GM21576 (cell line): ENCODE results near the gene LENG9.
"Not testable (repeated sequence)": the region's sequence is repeated elsewhere in the genome, so short reads cannot be mapped to it uniquely, and the experiment has no call there.

Source experiments
- ATAC-seq: cut with Tn5 transposase; IDR thresholded peaks from one replicate; pipeline ENCODE4 v1.9.1; 2021; ENCODE audit warnings: mild to moderate bottlenecking, moderate library complexity; ENCODE audit not compliant: unreplicated experiment

Gene LENG9

DNA sequence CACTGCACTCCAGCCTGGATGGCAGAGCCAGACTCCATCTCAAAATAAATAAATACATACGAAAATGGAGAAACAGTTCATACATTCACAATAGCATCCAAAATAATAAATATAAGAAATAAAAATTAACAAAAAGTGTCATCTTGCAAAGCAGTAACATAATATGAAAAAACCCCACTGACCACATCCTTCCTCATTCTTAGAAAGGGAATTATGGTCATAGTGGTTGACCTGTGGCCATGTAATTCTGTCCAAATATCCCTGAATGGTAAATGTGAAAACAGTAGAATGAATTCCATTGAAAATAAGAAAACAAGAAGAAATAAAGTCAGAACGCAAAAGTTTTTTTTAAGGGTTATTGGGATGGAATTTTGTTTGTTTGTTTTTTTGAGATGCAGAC, 16.5 kb upstream of the LENG9 start:
- ATAC-seq = no peak

DNA sequence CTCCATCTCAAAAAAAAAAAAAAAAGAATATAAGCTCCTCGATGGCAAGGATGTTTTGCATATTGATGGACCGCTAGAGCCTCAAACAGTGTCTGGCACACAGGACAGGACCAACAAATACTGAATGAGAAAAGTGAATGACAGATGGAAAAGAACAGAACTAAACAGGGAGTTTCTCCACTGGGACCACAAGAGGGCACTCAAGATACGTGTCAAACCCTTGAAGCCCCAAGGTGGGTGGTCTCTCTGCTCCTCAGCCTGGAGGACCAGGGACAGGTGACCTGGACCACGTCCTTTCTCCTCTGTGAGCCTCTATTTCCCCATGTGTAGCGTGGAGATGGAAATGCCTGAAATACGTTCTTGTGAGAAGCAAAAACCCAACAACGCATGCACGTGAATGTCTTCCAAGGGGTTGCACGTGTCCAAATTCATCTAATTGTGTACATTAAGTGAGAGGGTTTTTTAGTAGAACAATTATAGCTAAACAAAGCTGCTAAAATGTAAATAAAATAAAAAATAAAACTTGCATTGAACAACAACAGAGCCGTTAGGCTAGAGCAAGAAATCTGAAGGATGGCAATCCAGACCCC, 15.2 kb upstream of the LENG9 start:
- no peak for ATAC-seq

DNA sequence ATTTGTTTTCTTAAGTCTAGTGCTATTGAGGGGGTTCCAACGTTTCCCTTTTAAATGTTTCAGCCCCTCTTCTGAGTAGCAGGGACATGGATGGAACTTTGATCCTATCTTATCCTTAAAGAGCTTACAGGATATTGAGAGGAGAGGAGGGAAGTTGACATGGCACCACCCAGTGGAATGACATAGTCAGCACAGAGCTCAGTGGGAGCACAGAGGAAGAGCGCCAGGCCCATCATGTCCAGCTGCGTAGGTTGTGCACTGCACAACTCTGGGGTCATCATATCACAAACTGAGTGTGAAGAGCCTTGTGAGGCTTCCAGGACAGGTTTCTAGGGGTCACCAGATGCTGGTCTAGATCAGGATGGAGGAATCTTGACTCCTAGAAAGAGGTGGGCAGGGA, 14.1 kb upstream of the LENG9 start:
- no peak for ATAC-seq

DNA sequence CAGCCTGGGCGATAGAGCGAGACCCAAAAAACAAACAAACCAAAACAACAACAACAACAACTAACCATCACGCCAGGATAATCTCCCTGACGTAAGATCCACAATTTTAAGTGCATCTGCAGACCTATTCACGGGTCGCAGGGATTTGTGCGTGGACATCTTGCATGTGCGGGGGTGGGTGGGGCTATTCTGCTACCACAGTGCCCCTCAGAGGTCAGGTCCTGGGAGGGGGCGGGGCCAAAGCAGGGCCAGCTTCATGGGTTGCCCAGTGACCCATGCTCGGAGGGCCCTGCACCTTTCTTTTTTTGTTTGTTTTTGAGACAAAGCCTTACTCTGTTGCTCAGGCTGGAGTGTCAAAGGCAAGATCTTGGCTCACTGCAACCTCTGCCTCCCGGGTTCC, 12.1 kb upstream of the LENG9 start:
- no peak for ATAC-seq

DNA sequence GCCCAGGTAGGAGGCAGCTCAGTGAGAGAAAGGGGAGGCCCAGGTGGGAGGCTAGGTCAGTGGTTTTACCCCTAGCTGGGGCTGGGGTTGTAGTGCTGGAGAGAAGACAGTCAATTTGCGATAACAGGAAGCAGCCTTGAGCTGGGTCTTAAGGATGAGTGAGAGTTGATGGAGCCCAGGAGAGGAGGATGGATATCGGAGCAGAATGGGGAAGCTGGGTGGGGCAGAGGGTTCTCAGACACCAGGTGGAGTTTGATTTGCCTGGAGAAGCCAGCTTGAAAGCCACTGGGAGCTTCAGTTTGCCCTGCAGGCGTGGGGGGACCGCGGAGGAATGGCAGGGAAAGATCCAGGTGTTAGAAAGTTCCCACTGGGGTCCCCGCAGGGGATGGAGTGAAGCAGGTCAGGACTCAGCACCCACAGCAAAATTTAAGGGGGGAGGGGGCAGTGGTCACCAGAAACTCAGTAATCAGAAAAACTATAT, 10.4 kb upstream of the LENG9 start:
- ATAC-seq = no peak

DNA sequence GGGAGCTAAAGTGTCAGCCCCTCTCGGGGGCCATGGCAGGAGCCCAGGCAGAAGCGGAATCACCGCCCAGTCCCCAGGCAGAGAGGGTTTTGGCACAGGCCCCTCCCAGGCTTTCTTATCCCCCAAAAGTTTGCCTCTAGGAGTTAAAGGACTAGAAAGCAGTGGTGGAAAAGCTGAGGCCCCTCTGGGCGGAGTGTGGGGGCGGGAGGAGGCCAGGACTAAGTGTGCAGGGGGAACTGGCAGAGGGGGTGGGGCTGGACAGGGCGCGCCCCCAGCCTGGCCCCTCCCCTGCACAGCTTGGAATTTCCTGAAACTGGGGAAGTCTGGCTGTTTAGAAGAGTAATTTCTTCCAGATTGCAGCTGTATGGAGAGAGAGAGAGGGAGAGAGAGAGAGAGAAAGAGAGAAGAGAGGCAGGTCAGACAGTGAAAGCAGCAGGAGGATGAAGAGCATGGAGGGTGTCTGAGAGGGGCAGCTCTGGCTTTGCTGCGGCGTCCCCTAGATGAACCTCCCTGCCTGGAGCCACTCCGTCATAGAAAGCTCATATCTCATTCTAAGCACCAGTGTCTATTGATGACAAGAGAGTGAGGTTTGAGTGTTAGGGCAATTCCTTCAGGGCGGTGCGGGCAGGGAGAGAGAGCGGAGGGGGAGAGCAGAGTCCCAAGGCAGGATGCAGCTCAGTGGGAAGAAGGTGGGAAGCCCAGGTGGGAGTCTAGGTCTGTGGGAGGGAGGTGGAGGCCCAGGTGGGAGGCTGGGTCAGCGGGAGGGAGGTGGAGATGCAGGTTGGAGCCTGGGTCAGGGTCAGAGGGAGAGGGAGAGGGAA, 9.7 kb upstream of the LENG9 start, which contains the start of gene CDC42EP5:
Gene CDC42EP5 (minus strand): TSS at position 226 of the 821 bp plus-strand sequence. CDS start 7,749 bp downstream, outside the sequence.
- no peak for ATAC-seq

DNA sequence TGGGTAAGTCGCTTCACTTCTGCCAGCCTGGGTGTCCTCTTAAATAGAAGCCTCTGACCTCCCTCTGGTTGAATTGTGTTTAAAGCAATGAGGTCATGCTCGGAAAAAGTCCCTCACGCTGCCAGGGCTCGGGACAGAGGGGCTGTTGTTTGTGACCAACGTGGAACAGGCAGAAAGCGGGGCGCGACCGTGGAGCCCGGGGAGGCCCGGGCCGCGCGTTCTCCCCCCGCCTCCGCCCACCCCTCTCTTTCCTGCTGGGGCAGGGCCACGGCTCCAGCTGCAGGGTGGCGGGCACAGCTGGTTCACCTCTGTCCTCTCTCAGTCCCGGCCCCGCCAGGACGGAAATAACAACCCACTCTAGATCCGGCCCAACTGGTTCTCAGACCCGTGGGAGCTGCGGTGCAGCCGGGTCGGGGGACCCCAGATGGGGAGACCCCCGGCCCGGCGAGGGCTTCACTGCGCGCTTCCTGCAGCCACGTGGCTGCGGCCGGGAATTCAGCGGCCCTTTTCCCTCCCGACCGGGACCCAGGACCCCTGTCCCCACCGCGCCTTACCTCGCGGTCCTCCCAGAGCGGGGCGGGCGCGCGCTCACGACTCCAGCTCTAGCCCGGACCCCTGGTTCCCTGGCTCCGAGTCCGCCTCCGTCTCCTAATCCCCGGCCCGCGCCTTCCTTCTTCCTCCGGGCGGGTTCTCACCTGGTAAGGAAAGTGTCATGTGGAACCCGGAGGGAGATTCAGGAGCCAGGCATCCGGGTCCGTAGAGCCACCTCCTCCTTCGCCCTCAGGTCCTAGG, 7.6 kb upstream of the LENG9 start:
- no peak for ATAC-seq

DNA sequence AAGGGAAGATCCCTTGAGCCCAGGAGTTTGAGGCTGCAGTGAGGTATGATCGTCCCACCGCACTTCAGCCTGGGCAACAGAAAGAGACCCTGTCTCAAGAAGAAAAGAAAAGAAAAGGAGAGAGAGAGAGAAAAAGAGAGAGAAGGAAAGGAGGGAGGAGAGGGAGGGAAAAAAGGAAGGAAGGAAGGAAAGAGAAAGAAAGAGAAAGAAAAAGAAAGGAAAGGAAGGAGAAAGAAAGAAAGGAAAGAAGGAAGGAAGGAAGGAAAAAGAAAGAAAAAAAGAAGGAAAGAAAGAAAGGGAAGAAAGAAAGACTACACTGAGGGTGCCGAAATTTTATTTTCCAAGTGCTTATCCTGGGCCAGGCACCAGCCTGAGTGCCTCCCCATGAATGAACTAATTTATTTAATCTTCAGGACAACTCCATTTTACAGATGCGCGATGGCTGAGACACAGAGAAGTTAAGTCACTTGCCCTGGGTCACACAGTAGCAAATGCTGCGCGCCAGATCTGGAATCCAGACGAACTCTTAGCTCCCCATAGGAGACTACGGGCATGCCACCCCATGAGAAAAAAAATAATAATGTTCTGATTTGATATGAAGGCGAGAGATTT, 6.8 kb upstream of the LENG9 start:
- no peak for ATAC-seq

DNA sequence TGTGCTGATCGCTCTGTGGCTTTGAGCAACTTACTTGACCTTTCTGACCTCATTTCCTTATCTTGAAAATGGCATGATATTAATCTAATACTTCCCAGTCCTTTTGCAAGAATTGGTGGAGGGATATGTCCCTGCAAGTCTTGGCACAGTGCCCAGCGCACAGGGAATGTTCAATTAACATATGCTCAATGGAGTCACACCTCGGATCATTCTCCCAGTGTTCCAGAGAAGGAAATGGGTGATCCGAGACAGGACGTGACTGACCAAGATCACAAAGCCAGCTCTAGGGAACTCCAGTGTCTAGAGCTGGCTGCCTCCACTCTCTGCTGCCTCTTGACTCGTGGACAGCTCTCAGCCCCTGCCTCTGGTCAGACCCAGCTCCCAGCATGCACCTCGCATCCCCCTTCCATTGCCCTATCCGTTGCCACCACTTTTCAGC, 5.9 kb upstream of the LENG9 start:
- no peak for ATAC-seq

DNA sequence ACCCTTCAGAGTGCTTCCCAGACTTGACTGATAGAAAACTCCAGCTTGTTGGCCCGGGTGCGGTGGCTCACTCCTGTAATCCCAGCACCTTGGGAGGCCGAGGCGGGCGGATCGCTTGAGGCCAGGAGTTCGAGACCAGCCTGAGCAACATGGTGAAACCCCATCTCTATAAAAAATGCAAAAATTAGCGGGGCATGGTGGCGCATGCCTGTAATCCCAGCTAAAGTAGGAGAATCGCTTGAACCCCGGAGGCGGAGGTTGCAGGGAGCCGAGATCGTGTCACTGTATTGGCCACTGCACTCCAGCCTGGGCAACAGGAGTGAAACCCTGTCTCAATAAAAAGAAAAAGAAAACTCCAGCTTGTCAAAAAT, 2.5 kb upstream of the LENG9 start:
- ATAC-seq = not testable (repeated sequence)

DNA sequence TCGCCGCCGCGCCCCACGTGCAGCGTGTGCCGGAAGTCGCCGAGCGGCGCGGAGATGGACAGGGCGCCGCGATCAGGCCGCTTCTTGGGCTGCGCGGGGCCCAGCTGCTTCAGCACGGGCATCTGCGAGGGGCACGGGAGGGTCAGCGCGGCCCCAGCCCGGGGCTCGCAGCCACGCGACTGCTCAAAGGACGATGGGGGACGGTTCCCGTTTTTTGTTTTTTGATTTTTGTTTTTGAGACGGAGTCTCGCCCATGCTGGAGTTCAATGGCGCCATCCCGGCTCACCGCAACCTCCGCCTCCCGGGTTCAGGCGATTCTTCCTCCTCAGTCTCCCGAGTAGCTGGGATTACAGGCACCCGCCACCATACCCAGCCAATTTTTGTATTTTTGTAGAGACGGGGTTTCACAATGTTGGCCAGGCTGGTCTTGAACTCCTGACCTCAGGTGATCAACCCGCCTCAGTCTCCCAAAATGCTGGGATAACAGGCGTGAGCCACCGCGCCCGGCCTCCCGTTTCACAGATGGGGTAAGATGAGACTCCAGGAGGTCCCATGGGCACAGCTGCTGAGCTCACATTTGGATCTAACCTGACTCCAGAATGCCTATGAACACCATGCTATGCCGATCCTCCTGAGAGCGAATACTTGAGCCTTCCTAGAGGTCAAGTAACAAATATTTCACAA, 2.0 kb upstream of the LENG9 start:
- ATAC-seq = no peak

DNA sequence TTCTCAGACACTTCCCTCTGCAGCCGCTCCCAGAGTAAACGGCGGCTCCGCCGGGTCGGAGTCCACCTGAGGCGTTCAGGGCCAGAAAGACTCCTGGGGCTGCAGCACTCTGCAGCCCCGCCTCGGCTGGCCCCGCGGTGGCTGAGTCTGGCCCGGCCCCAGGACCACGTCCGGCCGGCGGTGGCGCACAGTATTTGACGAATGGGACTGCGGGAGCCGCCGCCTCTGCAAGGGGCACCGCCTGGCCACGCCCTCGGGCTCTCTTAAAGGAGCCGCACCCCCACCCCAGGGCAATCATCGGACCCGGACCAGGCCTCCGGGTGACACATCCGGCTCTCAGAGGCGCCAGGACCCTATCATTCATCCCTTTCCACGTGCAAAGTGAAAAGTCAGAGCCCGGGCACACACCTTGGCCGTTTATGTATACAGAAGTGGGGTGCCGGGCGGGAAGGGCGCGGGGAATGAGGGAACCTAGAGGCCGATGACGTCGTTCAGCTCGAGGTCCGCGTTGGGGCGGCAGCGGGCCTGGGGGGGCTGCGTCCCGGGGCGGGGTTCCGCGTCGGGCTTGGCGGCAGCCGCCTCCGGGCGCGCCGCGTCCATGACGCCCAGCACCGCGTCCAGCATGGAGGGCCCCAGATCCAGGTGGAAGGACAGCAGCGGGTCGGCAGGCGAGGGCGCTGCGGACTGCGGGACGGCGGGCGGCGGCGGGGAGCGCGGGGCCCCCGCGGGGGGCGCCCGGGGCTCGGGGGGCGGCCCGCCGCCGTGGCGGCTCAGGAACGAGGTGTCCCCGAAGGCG, 1.2 kb upstream of the LENG9 start:
- peak; percentile 35 for ATAC-seq

DNA sequence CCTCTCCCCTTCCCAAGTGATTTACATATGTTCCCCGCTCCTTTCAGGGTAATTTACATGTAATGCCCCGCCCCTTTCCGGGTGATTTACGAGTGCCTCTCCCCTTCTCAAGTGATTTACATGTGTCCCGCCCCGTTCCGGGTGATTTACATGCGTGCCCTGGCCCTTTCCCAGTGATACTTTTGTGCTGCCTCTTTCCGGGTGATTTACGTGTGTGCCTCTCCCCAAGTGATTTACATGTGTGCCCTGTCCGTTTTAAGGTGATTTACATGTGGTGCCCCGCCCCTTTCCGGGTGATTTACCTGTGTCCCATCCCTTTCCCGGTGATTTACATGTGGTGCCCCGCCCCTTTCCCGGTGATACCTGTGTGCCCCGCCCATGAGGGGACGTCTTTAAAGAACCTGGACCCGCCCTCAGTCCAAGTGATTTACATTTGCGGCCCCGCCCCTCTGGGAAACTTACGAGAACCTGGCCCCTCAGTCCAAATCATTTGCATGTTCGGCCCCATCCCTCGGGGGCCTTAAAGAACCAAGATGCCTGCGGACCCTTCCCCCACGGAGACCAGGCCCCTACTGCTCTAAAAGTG, 559 bp upstream of the LENG9 start:
- ATAC-seq = peak; percentile 35

DNA sequence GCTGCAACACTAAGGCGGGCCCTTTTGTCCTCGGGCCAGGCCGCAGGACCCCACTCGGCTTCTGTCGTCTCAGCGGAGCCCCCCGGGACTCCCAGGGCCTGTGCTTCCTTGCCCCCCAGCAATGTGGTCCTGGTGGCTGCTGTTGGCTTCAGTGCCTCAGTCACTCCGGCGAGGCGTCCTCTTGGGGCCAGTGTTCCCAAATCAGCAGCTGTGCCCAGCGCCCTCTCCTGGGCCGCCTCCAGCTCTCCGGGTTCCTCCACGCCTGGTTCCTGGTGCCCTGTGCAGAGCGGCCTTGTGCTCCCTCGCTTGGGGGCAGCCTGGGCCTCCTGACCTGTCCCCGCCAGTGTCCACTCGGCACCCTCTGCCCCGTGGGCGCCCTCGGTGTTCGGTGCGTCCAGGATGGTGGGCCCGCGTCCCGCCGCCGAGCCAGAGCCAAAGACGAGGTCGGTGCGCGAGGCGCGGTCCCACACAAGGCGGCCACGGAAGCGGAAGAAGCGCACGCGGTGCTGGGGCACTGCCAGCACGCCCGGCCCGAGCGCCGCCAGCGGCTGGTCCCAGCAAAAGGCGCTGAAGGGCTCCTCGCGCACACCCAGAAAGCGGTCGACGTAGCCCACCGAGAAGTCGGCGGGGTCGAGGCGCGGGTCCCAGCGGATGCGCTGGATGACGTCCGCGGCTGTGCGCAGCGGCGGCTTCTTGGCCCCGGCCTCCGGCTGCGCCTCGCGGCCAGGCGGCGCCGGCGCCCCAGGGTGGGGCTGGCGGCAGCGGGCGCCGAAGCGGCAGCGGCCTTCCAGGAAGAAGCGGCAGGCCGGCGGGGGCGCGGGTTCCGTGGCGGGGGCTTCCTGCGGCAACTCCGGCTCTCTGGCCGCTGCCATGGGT, 685 bp downstream of the LENG9 start:
- ATAC-seq = peak; percentile 7

DNA sequence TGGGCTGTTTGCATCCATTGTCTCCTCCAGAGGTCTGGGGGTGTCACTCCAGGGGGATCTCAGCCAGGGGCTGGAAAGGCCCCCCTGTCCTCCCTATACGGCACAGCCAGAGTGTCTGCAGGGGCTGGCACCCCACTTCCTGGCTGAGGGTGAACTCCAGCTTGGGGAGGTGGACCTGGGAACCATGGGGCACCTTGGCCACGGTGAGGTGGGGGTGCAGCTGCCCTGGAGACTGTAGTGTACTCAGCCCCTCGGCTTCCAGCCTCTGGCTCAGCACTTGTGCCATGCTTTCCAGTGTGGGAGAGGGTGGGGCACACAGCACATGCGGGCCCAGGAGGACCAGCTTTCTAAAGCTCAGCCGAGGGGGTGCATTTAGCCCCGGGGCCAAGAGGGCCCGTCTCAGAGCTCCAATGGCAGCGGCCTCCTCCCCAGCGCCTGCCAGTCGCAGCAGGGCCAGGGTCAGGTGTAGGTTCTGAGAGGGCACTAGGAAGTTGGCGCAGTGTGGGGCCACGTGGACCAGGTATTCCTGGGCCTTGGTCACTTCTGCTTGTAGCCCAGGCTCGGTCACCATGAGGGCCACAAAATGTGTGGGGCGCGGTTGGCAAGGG, 1.4 kb downstream of the LENG9 start:
- no peak for ATAC-seq

DNA sequence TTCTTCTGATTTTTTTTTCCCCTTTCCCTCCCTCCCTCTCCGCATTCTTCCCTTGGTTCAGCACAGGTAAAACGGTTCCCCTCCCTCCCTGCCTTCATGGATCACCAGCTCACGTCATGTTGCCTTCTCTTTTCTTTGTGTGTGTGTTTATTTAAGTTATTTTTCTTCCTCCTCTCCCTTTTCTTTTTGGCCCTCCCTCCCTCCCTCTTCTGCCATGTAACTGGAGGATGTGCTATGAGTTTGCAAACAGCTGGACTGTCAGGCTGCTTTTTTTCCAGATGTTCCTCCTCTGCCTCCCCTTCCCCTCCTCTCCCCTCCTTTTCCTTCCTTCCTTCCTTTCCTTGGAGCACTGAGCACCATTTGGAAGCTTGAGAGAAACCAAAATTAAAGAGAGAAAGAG, 2.0 kb downstream of the LENG9 start:
- ATAC-seq = no peak

DNA sequence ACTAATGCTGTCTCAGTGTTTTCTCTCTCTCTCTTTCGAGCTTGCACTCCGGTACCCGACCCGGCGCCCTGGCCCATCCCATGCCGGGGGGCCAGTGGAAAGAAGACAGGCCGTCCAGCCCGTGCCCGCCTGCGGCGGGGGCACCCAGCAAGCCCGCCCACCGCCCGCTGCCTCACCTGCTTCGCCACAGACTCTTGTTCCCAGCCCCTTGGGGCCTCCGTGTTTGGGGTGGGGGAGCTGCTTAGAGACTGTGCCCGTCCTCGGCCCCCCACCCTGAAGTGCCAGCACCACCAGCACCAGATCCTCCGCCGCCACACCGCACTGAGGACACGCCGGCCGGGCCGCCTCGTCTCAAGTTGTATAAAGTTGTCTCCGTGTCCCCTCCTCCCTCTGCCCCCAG, 2.4 kb downstream of the LENG9 start:
- ATAC-seq = no peak
